Measurements from ENCODE around the gene CDK9. TPM values are rescaled to one million over a fixed set of nuclear protein-coding genes. Genes with fewer than 3 reads are reported as not detected.

The CDK9 gene
- total and polyA plus RNA-seq, 3 donors from 2014 or later = 77.1 to 163 (median 136) TPM

DNA sequence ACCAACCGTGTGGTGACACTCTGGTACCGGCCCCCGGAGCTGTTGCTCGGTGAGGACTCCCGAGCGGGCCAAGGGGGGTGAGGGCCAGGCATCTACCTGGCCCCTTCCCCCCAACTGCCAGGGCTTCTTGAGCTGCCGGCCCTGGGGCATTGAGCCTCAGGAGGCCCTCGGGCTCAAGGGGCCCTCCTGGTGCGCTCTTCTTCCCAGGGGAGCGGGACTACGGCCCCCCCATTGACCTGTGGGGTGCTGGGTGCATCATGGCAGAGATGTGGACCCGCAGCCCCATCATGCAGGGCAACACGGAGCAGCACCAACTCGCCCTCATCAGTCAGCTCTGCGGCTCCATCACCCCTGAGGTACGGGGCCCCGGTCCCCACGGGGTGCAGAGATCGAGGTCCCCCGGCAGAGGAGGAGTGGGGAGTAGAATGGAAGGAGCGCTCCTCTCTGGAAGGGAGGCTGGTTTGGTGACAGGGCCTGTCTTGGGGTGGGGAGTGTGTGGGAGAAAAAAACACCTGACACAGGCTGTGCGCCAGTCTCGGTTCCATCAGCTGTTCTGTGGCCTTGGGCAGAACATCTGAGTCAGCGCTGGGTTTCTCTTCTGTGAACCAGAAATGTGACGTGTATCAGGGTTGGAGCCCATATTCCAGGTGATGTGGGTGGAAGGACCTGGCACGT lies 2.6 kb downstream of the CDK9 start:
- DNase-seq = no peak
- Histone ChIP-seq H3K27ac (peak overlapping the region in 1 of 2 donors; percentile 32), H3K27me3 (no peaks in the 10 kb centered on the region), H3K36me3 (ENCODE audit: low read depth, missing control alignments) (no peaks in the 10 kb centered on the region), H3K4me3 (no peak overlapping the region), H3K9me3 (no peaks in the 10 kb centered on the region), H3K4me1 (peaks cover 51% of the 10 kb centered on the region)
- 74 to 79% methylated on average over 12 to 21 of the region's 26 CpGs for WGBS, 2 donors
- TF ChIP-seq, protein P1, sequence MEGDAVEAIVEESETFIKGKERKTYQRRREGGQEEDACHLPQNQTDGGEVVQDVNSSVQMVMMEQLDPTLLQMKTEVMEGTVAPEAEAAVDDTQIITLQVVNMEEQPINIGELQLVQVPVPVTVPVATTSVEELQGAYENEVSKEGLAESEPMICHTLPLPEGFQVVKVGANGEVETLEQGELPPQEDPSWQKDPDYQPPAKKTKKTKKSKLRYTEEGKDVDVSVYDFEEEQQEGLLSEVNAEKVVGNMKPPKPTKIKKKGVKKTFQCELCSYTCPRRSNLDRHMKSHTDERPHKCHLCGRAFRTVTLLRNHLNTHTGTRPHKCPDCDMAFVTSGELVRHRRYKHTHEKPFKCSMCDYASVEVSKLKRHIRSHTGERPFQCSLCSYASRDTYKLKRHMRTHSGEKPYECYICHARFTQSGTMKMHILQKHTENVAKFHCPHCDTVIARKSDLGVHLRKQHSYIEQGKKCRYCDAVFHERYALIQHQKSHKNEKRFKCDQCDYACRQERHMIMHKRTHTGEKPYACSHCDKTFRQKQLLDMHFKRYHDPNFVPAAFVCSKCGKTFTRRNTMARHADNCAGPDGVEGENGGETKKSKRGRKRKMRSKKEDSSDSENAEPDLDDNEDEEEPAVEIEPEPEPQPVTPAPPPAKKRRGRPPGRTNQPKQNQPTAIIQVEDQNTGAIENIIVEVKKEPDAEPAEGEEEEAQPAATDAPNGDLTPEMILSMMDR (IDR thresholded peaks at IDR 0.05) = no peak
- no peak for TF ChIP-seq POLR2A (IDR thresholded peaks at IDR 0.05)
- intact Hi-C loops (cut with DNase I; ENCODE audit: low total_unique reads) = loop anchor here (10.0 kb wide), 1 partner anchor 76 kb away; no protein-coding TSS in a partner anchor

DNA sequence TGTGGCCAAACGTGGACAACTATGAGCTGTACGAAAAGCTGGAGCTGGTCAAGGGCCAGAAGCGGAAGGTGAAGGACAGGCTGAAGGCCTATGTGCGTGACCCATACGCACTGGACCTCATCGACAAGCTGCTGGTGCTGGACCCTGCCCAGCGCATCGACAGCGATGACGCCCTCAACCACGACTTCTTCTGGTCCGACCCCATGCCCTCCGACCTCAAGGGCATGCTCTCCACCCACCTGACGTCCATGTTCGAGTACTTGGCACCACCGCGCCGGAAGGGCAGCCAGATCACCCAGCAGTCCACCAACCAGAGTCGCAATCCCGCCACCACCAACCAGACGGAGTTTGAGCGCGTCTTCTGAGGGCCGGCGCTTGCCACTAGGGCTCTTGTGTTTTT lies 3.3 kb downstream of the CDK9 start:
- 76 to 80% methylated on average over 25 of the region's 25 CpGs for WGBS, 2 donors
- Histone ChIP-seq H3K4me3 (no peak overlapping the region), H3K4me1 (peaks cover 50% of the 10 kb centered on the region), H3K27ac (peak overlapping the region; percentile 32 to 50), H3K36me3 (ENCODE audit: low read depth, missing control alignments) (no peaks in the 10 kb centered on the region), H3K27me3 (no peaks in the 10 kb centered on the region), H3K9me3 (no peaks in the 10 kb centered on the region)
- no peak for DNase-seq
- intact Hi-C loops (cut with DNase I; ENCODE audit: low total_unique reads) = loop anchor here (10.0 kb wide), 1 partner anchor 76 kb away; no protein-coding TSS in a partner anchor
- TF ChIP-seq, protein P1 (IDR thresholded peaks at IDR 0.05) = no peak
- TF ChIP-seq POLR2A (IDR thresholded peaks at IDR 0.05) = no peak

DNA sequence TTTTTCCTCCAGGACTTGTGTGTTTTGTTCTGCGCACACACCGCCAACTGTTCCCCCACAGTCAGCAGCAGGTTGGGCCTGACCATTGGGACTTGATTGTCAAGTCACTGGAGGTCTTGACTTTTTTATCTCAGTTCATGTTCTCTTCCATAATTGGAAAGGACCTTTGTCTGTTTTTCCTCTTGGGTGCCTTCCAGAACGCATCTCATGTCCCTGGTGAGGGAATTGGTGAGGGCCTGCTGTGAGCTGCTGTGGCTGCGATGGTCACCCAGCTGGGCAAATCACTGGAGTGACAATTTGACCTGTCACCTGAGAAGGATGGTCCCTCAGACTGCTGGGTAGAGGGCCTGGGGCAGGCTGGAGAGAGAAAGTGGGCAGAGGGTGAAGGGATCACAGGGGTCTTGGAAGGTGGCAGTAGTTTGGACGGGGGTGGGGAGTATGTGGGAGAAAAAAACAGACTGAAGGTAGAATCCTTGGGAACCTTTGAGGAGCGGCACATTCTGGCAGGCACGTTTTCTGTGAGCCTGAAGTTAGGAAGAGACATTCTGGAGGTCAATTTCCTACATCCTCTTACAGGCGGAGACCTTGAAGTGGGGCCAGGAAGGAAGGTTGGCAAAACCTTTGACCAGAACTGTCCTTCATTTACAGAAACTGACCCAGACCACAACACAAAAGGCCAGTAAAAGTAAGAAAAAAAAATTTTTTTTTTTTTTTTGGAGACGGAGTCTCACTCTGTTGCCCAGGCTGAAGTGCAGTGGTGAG lies 4.4 kb downstream of the CDK9 start:
- 48 to 59% methylated on average over 9 of the region's 9 CpGs for WGBS, 2 donors
- intact Hi-C loops (cut with DNase I; ENCODE audit: low total_unique reads) = no loop called here
- H3K27ac ChIP-seq = peak overlapping the region; percentile 32 to 50

DNA sequence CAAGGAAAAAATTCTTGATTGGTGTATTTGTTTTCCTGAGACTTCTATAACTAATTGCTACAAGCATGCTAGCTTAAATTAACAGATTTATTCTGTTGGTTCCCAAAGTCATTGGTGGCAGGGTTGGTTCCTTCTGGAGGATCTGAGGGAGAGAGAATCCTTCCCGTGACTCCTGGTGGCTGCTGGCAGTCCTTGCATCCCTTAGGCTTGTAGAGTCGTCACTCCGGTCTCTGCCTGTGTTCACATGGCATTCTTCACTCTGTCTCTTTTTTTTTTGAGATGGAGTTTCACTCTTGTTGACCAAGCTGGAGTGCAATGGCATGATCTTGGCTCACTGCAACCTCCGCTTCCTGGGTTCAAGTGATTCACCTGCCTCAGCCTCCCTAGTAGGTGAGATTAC lies 5.3 kb downstream of the CDK9 start:
- H3K9me3 ChIP-seq = no peaks in the 10 kb centered on the region
- H3K36me3 ChIP-seq (ENCODE audit: low read depth, missing control alignments) = no peaks in the 10 kb centered on the region
- peaks cover 55% of the 10 kb centered on the region for H3K4me1 ChIP-seq
- WGBS, 2 donors = 79 to 82% methylated on average over 4 of the region's 4 CpGs
- intact Hi-C loops (cut with DNase I; ENCODE audit: low total_unique reads) = no loop called here
- TF ChIP-seq, protein P1 (IDR thresholded peaks at IDR 0.05) = no peak
- TF ChIP-seq POLR2A (IDR thresholded peaks at IDR 0.05) = no peak
- no peaks in the 10 kb centered on the region for H3K27me3 ChIP-seq
- H3K4me3 ChIP-seq = no peak overlapping the region
- H3K27ac ChIP-seq = peak overlapping the region in 1 of 2 donors; percentile 32
- no peak for DNase-seq

More for the DNA sequence above, 4.4 kb downstream of the CDK9 start:
- TF ChIP-seq POLR2A (IDR thresholded peaks at IDR 0.05) = no peak
- TF ChIP-seq, protein P1 (IDR thresholded peaks at IDR 0.05) = no peak
- Histone ChIP-seq H3K4me3 (no peak overlapping the region), H3K36me3 (ENCODE audit: low read depth, missing control alignments) (no peaks in the 10 kb centered on the region), H3K4me1 (peaks cover 50% of the 10 kb centered on the region), H3K9me3 (no peaks in the 10 kb centered on the region), H3K27me3 (no peaks in the 10 kb centered on the region)
- DNase-seq = peak; percentile 46
